ENCODE results near the gene TM9SF1.

GRCh38 chr14:24156840-24157239, 38.4 kb downstream of the TM9SF1 start:
- TF ChIP-seq, protein P1, sequence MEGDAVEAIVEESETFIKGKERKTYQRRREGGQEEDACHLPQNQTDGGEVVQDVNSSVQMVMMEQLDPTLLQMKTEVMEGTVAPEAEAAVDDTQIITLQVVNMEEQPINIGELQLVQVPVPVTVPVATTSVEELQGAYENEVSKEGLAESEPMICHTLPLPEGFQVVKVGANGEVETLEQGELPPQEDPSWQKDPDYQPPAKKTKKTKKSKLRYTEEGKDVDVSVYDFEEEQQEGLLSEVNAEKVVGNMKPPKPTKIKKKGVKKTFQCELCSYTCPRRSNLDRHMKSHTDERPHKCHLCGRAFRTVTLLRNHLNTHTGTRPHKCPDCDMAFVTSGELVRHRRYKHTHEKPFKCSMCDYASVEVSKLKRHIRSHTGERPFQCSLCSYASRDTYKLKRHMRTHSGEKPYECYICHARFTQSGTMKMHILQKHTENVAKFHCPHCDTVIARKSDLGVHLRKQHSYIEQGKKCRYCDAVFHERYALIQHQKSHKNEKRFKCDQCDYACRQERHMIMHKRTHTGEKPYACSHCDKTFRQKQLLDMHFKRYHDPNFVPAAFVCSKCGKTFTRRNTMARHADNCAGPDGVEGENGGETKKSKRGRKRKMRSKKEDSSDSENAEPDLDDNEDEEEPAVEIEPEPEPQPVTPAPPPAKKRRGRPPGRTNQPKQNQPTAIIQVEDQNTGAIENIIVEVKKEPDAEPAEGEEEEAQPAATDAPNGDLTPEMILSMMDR (conservative IDR thresholded peaks at IDR 0.05; ENCODE audit: low read depth in 2 of 2) = no peak
- TF ChIP-seq, protein P2, sequence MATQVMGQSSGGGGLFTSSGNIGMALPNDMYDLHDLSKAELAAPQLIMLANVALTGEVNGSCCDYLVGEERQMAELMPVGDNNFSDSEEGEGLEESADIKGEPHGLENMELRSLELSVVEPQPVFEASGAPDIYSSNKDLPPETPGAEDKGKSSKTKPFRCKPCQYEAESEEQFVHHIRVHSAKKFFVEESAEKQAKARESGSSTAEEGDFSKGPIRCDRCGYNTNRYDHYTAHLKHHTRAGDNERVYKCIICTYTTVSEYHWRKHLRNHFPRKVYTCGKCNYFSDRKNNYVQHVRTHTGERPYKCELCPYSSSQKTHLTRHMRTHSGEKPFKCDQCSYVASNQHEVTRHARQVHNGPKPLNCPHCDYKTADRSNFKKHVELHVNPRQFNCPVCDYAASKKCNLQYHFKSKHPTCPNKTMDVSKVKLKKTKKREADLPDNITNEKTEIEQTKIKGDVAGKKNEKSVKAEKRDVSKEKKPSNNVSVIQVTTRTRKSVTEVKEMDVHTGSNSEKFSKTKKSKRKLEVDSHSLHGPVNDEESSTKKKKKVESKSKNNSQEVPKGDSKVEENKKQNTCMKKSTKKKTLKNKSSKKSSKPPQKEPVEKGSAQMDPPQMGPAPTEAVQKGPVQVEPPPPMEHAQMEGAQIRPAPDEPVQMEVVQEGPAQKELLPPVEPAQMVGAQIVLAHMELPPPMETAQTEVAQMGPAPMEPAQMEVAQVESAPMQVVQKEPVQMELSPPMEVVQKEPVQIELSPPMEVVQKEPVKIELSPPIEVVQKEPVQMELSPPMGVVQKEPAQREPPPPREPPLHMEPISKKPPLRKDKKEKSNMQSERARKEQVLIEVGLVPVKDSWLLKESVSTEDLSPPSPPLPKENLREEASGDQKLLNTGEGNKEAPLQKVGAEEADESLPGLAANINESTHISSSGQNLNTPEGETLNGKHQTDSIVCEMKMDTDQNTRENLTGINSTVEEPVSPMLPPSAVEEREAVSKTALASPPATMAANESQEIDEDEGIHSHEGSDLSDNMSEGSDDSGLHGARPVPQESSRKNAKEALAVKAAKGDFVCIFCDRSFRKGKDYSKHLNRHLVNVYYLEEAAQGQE (IDR thresholded peaks at IDR 0.05; ENCODE audit: unreplicated experiment) = no peak
- TF ChIP-seq POLR2AphosphoS5 (IDR thresholded peaks at IDR 0.05; ENCODE audit: low read depth) (no peak), EZH2phosphoT487 (IDR thresholded peaks at IDR 0.05; ENCODE audit: unreplicated experiment) (no peak), ZNF462 (CRISPR knock-in tag; IDR thresholded peaks at IDR 0.05) (no peak), EZH2 (IDR thresholded peaks at IDR 0.05; ENCODE audit: low read depth, unreplicated experiment) (no peak), JUNB (IDR thresholded peaks at IDR 0.05; ENCODE audit: unreplicated experiment) (no peak), CREB1 (CRISPR knock-in tag; IDR thresholded peaks at IDR 0.05; ENCODE audit: low read depth) (no peak), ETS1 (IDR thresholded peaks at IDR 0.05) (no peak), STAT1 (IDR thresholded peaks at IDR 0.05; ENCODE audit: unreplicated experiment) (no peak), ZNF114 (CRISPR knock-in tag; IDR thresholded peaks at IDR 0.05) (no peak), NANOG (IDR thresholded peaks at IDR 0.05; ENCODE audit: borderline replicate concordance) (no peak)

Measured in GM23338 (cell line).